ENCODE data around the gene IQCB1. TPM values are rescaled to one million over a fixed set of nuclear protein-coding genes. Genes with fewer than 3 reads are reported as not detected.
"Not testable (repeated sequence)": the region's sequence is repeated elsewhere in the genome, so short reads cannot be mapped to it uniquely, and the experiment has no call there.

IQCB1 gene
- total and polyA plus RNA-seq, 10 of the 15 experiments (the other 5 are each of a cell fraction or from before 2014, with no cell fraction given), result 36.0 to 69.4 (median 48.9) TPM

DNA sequence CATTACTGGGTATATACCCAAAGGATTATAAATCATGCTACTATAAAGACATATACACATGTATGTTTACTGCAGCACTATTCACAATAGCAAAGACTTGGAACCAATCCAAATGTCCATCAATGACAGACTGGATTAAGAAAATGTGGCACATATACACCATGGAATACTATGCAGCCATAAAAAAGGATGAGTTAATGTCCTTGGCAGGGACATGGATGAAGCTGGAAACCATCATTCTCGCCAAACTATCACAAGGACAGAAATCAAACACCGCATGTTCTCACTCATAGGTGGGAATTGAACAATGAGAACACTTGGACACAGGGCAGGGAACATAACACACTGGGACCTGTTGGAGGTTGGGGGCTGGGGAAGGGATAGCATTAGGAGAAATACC lies 91.8 kb downstream of the IQCB1 start:
- WGBS (ENCODE audit: insufficient coverage, insufficient replicate concordance, low lambda C conversion rate, missing lambda C conversion rate), result 91% methylated on average over 2 of the region's 2 CpGs
- intact Hi-C loops (cut with micrococcal nuclease; ENCODE audit: unreplicated experiment); FAIRE-seq; BruUV-seq (replicated peaks); H3K9me3 ChIP-seq (replicated peaks; ENCODE audit: control insufficient read depth, insufficient read depth, low read length); H3K4me3 ChIP-seq; SMC1A ChIA-PET (ENCODE audit: uncharacterized antibody, unreplicated experiment); H3K4me2 ChIP-seq (ENCODE audit: control insufficient read depth, insufficient read depth); H3K9ac ChIP-seq (ENCODE audit: control insufficient read depth, insufficient read depth, low read length); H3K4me1 ChIP-seq (ENCODE audit: control insufficient read depth, insufficient read depth, low read length); H3K36me3 ChIP-seq (ENCODE audit: control insufficient read depth in 2 of 2, insufficient read depth in 2 of 2, low read length in 1 of 2); DNase-seq (ENCODE audit: low read depth, low spot score); RAD21 ChIA-PET (ENCODE audit: unreplicated experiment); ATAC-seq; H3K27me3 ChIP-seq (replicated peaks in 1 of 2; ENCODE audit: control insufficient read depth in 2 of 2, insufficient read depth in 2 of 2, low read length in 1 of 2); in situ Hi-C loops (cut with MboI); H2AFZ ChIP-seq (ENCODE audit: control insufficient read depth, low read depth, low read length); H4K20me1 ChIP-seq (ENCODE audit: control insufficient read depth, insufficient read depth); CTCF ChIA-PET; H3K27ac ChIP-seq (ENCODE audit: control insufficient read depth, insufficient read depth); POLR2A ChIA-PET: not testable (repeated sequence)
- H3K79me2 ChIP-seq (ENCODE audit: control insufficient read depth, insufficient read depth, low read length), result peaks cover 28% of the 10 kb centered on the region

DNA sequence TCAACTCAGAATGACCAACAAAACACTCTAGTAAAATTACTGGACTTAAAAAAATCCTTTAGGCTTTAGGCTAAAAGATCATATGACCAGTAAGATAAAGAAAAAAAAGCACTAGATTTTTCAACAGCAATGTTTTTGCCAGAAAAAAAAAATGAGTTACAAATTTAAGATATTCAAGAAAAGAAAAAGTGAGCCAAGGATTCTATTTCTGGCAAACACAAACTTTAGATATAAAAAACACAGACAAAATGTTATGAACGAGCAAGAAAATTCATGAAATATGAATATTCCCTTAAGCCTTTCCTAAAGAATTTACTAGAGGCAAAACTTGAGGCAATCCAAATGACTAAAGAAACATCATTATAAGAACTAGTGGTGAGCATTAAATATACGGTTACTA lies 94.0 kb downstream of the IQCB1 start:
- no peak overlapping the region for H3K27ac ChIP-seq (ENCODE audit: control insufficient read depth, insufficient read depth)
- SMC1A ChIA-PET (ENCODE audit: uncharacterized antibody, unreplicated experiment), result no interaction called here
- H3K27me3 ChIP-seq (replicated peaks in 1 of 2; ENCODE audit: control insufficient read depth in 2 of 2, insufficient read depth in 2 of 2, low read length in 1 of 2), result no peaks in the 10 kb centered on the region
- no peaks in the 10 kb centered on the region; the same call in 1 of the 2 replicates for H4K20me1 ChIP-seq (ENCODE audit: control insufficient read depth, insufficient read depth)
- FAIRE-seq (no peak), ATAC-seq (no peak), DNase-seq (ENCODE audit: low read depth, low spot score) (no peak)
- RAD21 ChIA-PET (ENCODE audit: unreplicated experiment), result no interaction called here
- TF ChIP-seq TCF12 (IDR thresholded peaks at IDR 0.05; ENCODE audit: low read depth, low read length) (no peak), SRF (IDR thresholded peaks at IDR 0.05; ENCODE audit: low read depth in 2 of 2, low read length in 2 of 2) (no peak), SP1 (IDR thresholded peaks at IDR 0.05; ENCODE audit: low read depth, low read length) (no peak), PAX5 (IDR thresholded peaks at IDR 0.05; ENCODE audit: borderline replicate concordance, low read depth, low read length) (no peak), SMAD1 (IDR thresholded peaks at IDR 0.05; ENCODE audit: low read depth, partially characterized antibody) (no peak), POLR2AphosphoS2 (IDR thresholded peaks at IDR 0.05; ENCODE audit: low read depth, low read length) (no peak), TAF1 (IDR thresholded peaks at IDR 0.05; ENCODE audit: borderline replicate concordance, low read depth, low read length) (no peak), SUZ12 (IDR thresholded peaks at IDR 0.05; ENCODE audit: unreplicated experiment) (no peak), JUNB (IDR thresholded peaks at IDR 0.05) (no peak), ZNF217 (IDR thresholded peaks at IDR 0.05) (no peak), SMAD5 (IDR thresholded peaks at IDR 0.05; ENCODE audit: low read depth) (no peak), IRF4 (IDR thresholded peaks at IDR 0.05; ENCODE audit: low read depth, low read length) (no peak)
- TF ChIP-seq, protein P1, sequence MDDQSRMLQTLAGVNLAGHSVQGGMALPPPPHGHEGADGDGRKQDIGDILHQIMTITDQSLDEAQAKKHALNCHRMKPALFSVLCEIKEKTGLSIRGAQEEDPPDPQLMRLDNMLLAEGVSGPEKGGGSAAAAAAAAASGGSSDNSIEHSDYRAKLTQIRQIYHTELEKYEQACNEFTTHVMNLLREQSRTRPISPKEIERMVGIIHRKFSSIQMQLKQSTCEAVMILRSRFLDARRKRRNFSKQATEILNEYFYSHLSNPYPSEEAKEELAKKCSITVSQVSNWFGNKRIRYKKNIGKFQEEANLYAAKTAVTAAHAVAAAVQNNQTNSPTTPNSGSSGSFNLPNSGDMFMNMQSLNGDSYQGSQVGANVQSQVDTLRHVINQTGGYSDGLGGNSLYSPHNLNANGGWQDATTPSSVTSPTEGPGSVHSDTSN (IDR thresholded peaks at IDR 0.05; ENCODE audit: insufficient replicate concordance, low read depth, low read length), result no peak
- H3K9me3 ChIP-seq (replicated peaks; ENCODE audit: control insufficient read depth, insufficient read depth, low read length), result peaks cover 1% of the 10 kb centered on the region; the same call in 2 of the 3 replicates
- no TSS peak for BruUV-seq (replicated peaks)
- H3K4me2 ChIP-seq (ENCODE audit: control insufficient read depth, insufficient read depth), result no peak overlapping the region
- H3K36me3 ChIP-seq (ENCODE audit: control insufficient read depth in 2 of 2, insufficient read depth in 2 of 2, low read length in 1 of 2), result no peaks in the 10 kb centered on the region; a peak in 1 of 4 replicates
- no peak overlapping the region for H2AFZ ChIP-seq (ENCODE audit: control insufficient read depth, low read depth, low read length)
- peaks cover 28% of the 10 kb centered on the region for H3K79me2 ChIP-seq (ENCODE audit: control insufficient read depth, insufficient read depth, low read length)
- intact Hi-C loops (cut with micrococcal nuclease; ENCODE audit: unreplicated experiment), result no loop called here
- WGBS (ENCODE audit: insufficient coverage, insufficient replicate concordance, low lambda C conversion rate, missing lambda C conversion rate), result 100% methylated on average over 2 of the region's 2 CpGs
- H3K4me3 ChIP-seq, result no peak overlapping the region
- POLR2A ChIA-PET, result no interaction called here
- CTCF ChIA-PET, result no interaction called here
- H3K4me1 ChIP-seq (ENCODE audit: control insufficient read depth, insufficient read depth, low read length), result peaks cover 16% of the 10 kb centered on the region
- no peak overlapping the region for H3K9ac ChIP-seq (ENCODE audit: control insufficient read depth, insufficient read depth, low read length)
- in situ Hi-C loops (cut with MboI), result no loop called here

Data from GM12878 (cell line).